Peyer's patch (tissue), 4 donors: ENCODE results near the gene XPR1.

Source experiments
- CTCF ChIP-seq, 6 experiments: fragments of 450-650 bp in 4 of 6; fragments of 200-600 bp in 2 of 6; sonication (generic) in 1 of 6; IDR thresholded peaks; one replicate each; pipeline ENCODE4 v1.5.1; 2017 to 2019; ENCODE audit warnings: antibody characterized with exemption in 6 of 6, mild to moderate bottlenecking in 3 of 6, moderate library complexity in 1 of 6
- POLR2A ChIP-seq, 2 donors: fragments of 450-650 bp; IDR thresholded peaks; one replicate each; pipeline ENCODE4 v1.5.1; 2017; ENCODE audit warnings: antibody characterized with exemption in 2 of 2, mild to moderate bottlenecking in 2 of 2, moderate library complexity in 2 of 2

- TF ChIP-seq CTCF (IDR thresholded peaks at IDR 0.05) (no peak), POLR2A (IDR thresholded peaks at IDR 0.05) (no peak)
These were observed 222.6 kb downstream of the XPR1 start for GRCh38 chr1:180854456-180854855.
